HCT116 (cell line): ENCODE data around the gene CCDC106. TPM values are rescaled to one million over a fixed set of nuclear protein-coding genes. Genes with fewer than 3 reads are reported as not detected.

Experiments used
- ATAC-seq: fragments of 200-7000 bp; cut with Tn5 transposase; 2 replicates; pipeline ENCODE4 v1.9.1; 2020; ENCODE audit warnings: mild to moderate bottlenecking, moderate library complexity
- BruUV-seq: library from RNA; stranded (reverse); fragments of 400-500 nt; replicated peaks from 2 replicates; lab custom pipeline; 2021; lab: Mats Ljungman, UMichigan
- CTCF ChIA-PET: fragments of 300-600 bp; sonication (Branson Sonifier 250); formaldehyde crosslinking; loops from one replicate; lab custom pipeline; 2021; ENCODE audit warnings: antibody characterized with exemption; lab: Charles Lee
- POLR2A ChIA-PET: fragments of 300-600, 350-600 bp; sonication (Branson Sonifier 250); formaldehyde crosslinking; loops from one replicate; lab custom pipeline; 2021; ENCODE audit warnings: antibody characterized with exemption; lab: Charles Lee
- RAD21 ChIA-PET, 2 experiments: fragments of 300-600 bp; sonication (Branson Sonifier 250); formaldehyde crosslinking; loops; one replicate each; lab custom pipeline; 2023; ENCODE audit warnings: low total read pairs in 2 of 2; ENCODE audit not compliant: uncharacterized antibody in 2 of 2, unreplicated experiment in 2 of 2, low non-redundant PET in 1 of 2; lab: Charles Lee
- DNase-seq: peaks from one replicate; pipeline ENCODE4 v3.0.0-alpha.2; 2010; ENCODE audit warnings: low read depth, low spot score
- H2AFZ ChIP-seq: fragments of 200-600 bp; shearing (Covaris generic), sonication (generic); 2 replicates; pipeline ENCODE4 v1.6.1; 2017; ENCODE audit warnings: low read depth, mixed run types, mixed read lengths, antibody characterized with exemption, low read length; ENCODE audit not compliant: poor library complexity, severe bottlenecking
- H3K27ac ChIP-seq: 2 replicates; pipeline ENCODE4 v1.5.1; 2012; ENCODE audit warnings: low read depth, low read length
- H3K27me3 ChIP-seq: fragments of 200-600 bp; sonication (generic); 2 replicates; pipeline ENCODE4 v1.6.1; 2016; ENCODE audit warnings: mixed run types, low read length, mixed read lengths; ENCODE audit not compliant: insufficient read depth
- H3K36me3 ChIP-seq, 2 experiments: fragments of 200-500 bp in 1 of 2; fragments of 200-600 bp in 1 of 2; sonication (Bioruptor generic) in 1 of 2; sonication (generic) in 1 of 2; 2 replicates each; pipeline versions ENCODE4 v1.5.1 to v1.6.1; 2014 to 2016; ENCODE audit warnings: low read length in 2 of 2, inconsistent platforms in 1 of 2, mixed read lengths in 1 of 2, mixed run types in 1 of 2; ENCODE audit not compliant: insufficient read depth in 2 of 2, control insufficient read depth in 1 of 2
- H3K4me1 ChIP-seq, 2 experiments: fragments of 200-600 bp in 1 of 2; sonication (generic) in 1 of 2; 2 replicates each; pipeline versions ENCODE4 v1.5.1 to v1.6.1; 2012 to 2017; ENCODE audit warnings: low read length in 2 of 2, inconsistent platforms in 1 of 2, mild to moderate bottlenecking in 1 of 2, mixed read lengths in 1 of 2, mixed run types in 1 of 2, moderate library complexity in 1 of 2; ENCODE audit not compliant: insufficient read depth in 2 of 2, control insufficient read depth in 1 of 2
- H3K4me2 ChIP-seq: fragments of 200-600 bp; sonication (generic); 2 replicates; pipeline ENCODE4 v1.6.1; 2017; ENCODE audit warnings: mixed run types, low read length, mixed read lengths
- H3K4me3 ChIP-seq, 2 experiments: fragments of 200-600 bp in 1 of 2; sonication (generic) in 1 of 2; replicated peaks in 1 of 2; 2 replicates each; pipeline ENCODE4 v1.5.1; 2011 to 2016; ENCODE audit warnings: low read length in 2 of 2, control low read depth in 1 of 2, low read depth in 1 of 2, mild to moderate bottlenecking in 1 of 2, mixed read lengths in 1 of 2, mixed run types in 1 of 2
- H3K79me2 ChIP-seq: fragments of 200-600 bp; sonication (generic); 2 replicates; pipeline ENCODE4 v1.6.1; 2017; ENCODE audit warnings: mild to moderate bottlenecking, mixed run types, low read length, moderate library complexity, mixed read lengths; ENCODE audit not compliant: insufficient read depth
- H3K9ac ChIP-seq: fragments of 200-600 bp; sonication (generic); 2 replicates; pipeline ENCODE4 v1.6.1; 2016; ENCODE audit warnings: low read length, mixed read lengths
- H3K9me2 ChIP-seq: fragments of 200-600 bp; sonication (generic), shearing (Covaris generic); 2 replicates; pipeline ENCODE4 v1.6.1; 2017; ENCODE audit warnings: mixed run types, mild to moderate bottlenecking, moderate library complexity; ENCODE audit not compliant: insufficient read depth
- H3K9me3 ChIP-seq, 2 experiments: fragments of 200-500 bp in 1 of 2; fragments of 200-600 bp in 1 of 2; sonication (Bioruptor generic) in 1 of 2; sonication (generic) in 1 of 2; 2 replicates each; pipeline ENCODE4 v1.6.1; 2014 to 2017; ENCODE audit warnings: low read length in 2 of 2, mixed read lengths in 2 of 2, inconsistent platforms in 1 of 2, low read depth in 1 of 2, mild to moderate bottlenecking in 1 of 2, mixed run types in 1 of 2, moderate library complexity in 1 of 2; ENCODE audit not compliant: control insufficient read depth in 1 of 2, insufficient read depth in 1 of 2
- H4K20me1 ChIP-seq: fragments of 200-600 bp; sonication (generic), shearing (Covaris generic); 2 replicates; pipeline ENCODE4 v1.6.1; 2017; ENCODE audit warnings: mixed run types, mild to moderate bottlenecking, moderate library complexity; ENCODE audit not compliant: insufficient read depth
- EZH2 ChIP-seq: fragments of 200-600 bp; sonication (generic); IDR thresholded peaks from 2 replicates; pipeline ENCODE4 v1.6.1; 2017; ENCODE audit warnings: antibody characterized with exemption, mixed run types
- EZH2phosphoT487 ChIP-seq: fragments of 200-600 bp; IDR thresholded peaks from 2 replicates; pipeline ENCODE4 v1.6.1; 2018; ENCODE audit warnings: antibody characterized with exemption, borderline replicate concordance
- JUND ChIP-seq: IDR thresholded peaks from 2 replicates; pipeline ENCODE4 v1.6.1; 2012
- RAD21 ChIP-seq: IDR thresholded peaks from 2 replicates; pipeline ENCODE4 v1.6.1; 2012; ENCODE audit warnings: low read depth, mild to moderate bottlenecking
- SP1 ChIP-seq: IDR thresholded peaks from 2 replicates; pipeline ENCODE4 v1.6.1; 2012; ENCODE audit warnings: low read depth
- SRF ChIP-seq: IDR thresholded peaks from 2 replicates; pipeline ENCODE4 v1.6.1; 2012; ENCODE audit warnings: low read depth
- TCF7L2 ChIP-seq: IDR thresholded peaks from 2 replicates; pipeline ENCODE4 v1.7.0; 2011; ENCODE audit warnings: borderline replicate concordance, inconsistent platforms; ENCODE audit not compliant: insufficient read depth, insufficient read length; ENCODE audit errors: extremely low read depth
- ZNF274 ChIP-seq: fragments of 200-500 bp; sonication (Bioruptor generic); IDR thresholded peaks from 2 replicates; pipeline ENCODE4 v1.6.1; 2014; ENCODE audit warnings: mild to moderate bottlenecking, low read depth, low read length, inconsistent platforms
- intact Hi-C: fragments of 100-400 bp; cut with micrococcal nuclease; formaldehyde crosslinking; loops from 2 replicates; pipeline ENCODE4 v1.10.0; 2022
- total RNA-seq: library from RNA; stranded (reverse); gene quantifications from one replicate; pipeline ENCODE4 v1.2.1, GENCODE V29; 2021; ENCODE audit not compliant: unreplicated experiment
- TF ChIP-seq, protein P1 (sequence below): IDR thresholded peaks from 2 replicates; pipeline ENCODE4 v1.6.1; 2011; ENCODE audit warnings: mild to moderate bottlenecking, low read length, moderate library complexity; ENCODE audit not compliant: insufficient replicate concordance; ENCODE audit errors: extremely low read depth
- TF ChIP-seq, protein P2 (sequence below): IDR thresholded peaks from 2 replicates; pipeline ENCODE4 v1.6.1; 2012; ENCODE audit warnings: low read depth

CCDC106 gene
- total RNA-seq, 1 experiment from 2014 or later = 1.0 TPM

DNA sequence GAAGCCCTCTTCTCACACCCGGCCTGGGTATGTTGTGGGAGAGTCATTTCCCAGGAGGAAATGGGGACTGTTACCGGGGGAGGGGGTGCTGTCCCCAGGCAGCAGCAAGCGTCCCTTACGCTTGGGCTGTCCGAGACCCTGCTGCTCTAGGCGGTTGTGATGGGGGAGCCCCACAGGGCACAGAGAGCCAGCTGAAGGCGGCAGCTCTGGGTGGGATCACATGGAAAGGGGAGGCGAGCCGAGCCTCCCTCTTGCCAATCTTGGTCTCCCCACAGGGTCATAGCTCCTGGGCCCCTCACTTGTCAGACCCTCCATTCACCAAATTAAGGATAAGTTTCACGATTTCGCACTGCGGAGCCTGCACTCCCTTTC is 49.0 kb downstream of the CCDC106 start (continued):
- no peak for TF ChIP-seq RAD21

DNA sequence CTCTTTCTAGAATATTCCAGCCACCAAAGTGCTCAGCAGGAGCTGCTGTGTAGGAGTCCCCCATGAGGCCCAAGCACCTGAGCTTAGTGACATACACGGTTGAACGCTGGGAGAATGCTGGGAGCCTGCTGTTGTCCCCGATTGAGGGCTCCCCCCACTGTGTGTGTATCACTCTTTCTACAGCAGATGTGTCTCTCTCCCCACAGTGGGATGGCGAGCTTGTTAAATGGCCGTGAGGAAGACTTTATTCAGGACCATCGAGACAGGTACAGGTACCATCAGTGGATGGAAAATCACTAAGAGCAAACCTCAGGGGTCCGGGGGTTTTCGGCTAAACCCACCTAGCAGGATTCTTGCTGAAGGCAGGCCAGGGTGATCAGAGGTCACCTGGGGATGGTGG is 49.7 kb downstream of the CCDC106 start:
- Histone ChIP-seq H3K36me3 (peaks cover 23 to 27% of the 10 kb centered on the region in 2 experiments; a peak in 3 of 4 replicates), H3K27ac (no peak overlapping the region), H3K9me2 (no peaks in the 10 kb centered on the region), H3K4me1 (no peaks in the 10 kb centered on the region), H3K79me2 (no peaks in the 10 kb centered on the region), H3K9me3 (no peaks in the 10 kb centered on the region), H3K27me3 (no peaks in the 10 kb centered on the region)
- ChIA-PET RAD21 (no interaction called here), CTCF (no interaction called here), POLR2A (no interaction called here)
- peak; percentile 26; the same call in 1 of the 2 replicates for ATAC-seq
- BruUV-seq = no TSS peak
- intact Hi-C loops = no loop called here
- TF ChIP-seq EZH2phosphoT487 (no peak), ZNF274 (no peak), SP1 (no peak), RAD21 (no peak), JUND (no peak), SRF (no peak), EZH2 (no peak), TCF7L2 (no peak)
- TF ChIP-seq, protein P1, sequence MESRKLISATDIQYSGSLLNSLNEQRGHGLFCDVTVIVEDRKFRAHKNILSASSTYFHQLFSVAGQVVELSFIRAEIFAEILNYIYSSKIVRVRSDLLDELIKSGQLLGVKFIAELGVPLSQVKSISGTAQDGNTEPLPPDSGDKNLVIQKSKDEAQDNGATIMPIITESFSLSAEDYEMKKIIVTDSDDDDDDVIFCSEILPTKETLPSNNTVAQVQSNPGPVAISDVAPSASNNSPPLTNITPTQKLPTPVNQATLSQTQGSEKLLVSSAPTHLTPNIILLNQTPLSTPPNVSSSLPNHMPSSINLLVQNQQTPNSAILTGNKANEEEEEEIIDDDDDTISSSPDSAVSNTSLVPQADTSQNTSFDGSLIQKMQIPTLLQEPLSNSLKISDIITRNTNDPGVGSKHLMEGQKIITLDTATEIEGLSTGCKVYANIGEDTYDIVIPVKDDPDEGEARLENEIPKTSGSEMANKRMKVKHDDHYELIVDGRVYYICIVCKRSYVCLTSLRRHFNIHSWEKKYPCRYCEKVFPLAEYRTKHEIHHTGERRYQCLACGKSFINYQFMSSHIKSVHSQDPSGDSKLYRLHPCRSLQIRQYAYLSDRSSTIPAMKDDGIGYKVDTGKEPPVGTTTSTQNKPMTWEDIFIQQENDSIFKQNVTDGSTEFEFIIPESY = no peak
- TF ChIP-seq, protein P2, sequence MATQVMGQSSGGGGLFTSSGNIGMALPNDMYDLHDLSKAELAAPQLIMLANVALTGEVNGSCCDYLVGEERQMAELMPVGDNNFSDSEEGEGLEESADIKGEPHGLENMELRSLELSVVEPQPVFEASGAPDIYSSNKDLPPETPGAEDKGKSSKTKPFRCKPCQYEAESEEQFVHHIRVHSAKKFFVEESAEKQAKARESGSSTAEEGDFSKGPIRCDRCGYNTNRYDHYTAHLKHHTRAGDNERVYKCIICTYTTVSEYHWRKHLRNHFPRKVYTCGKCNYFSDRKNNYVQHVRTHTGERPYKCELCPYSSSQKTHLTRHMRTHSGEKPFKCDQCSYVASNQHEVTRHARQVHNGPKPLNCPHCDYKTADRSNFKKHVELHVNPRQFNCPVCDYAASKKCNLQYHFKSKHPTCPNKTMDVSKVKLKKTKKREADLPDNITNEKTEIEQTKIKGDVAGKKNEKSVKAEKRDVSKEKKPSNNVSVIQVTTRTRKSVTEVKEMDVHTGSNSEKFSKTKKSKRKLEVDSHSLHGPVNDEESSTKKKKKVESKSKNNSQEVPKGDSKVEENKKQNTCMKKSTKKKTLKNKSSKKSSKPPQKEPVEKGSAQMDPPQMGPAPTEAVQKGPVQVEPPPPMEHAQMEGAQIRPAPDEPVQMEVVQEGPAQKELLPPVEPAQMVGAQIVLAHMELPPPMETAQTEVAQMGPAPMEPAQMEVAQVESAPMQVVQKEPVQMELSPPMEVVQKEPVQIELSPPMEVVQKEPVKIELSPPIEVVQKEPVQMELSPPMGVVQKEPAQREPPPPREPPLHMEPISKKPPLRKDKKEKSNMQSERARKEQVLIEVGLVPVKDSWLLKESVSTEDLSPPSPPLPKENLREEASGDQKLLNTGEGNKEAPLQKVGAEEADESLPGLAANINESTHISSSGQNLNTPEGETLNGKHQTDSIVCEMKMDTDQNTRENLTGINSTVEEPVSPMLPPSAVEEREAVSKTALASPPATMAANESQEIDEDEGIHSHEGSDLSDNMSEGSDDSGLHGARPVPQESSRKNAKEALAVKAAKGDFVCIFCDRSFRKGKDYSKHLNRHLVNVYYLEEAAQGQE = no peak
- TF ChIP-seq, all 23 proteins: peak for 0
- Histone ChIP-seq H3K4me2 (no peak overlapping the region), H2AFZ (no peak overlapping the region), H3K9ac (no peak overlapping the region), H3K4me3 (no peak overlapping the region), H4K20me1 (no peaks in the 10 kb centered on the region)
- DNase-seq = no peak
